GM19467 (cell line): ENCODE data around the gene TEX38.
"Not testable (repeated sequence)": the region's sequence is repeated elsewhere in the genome, so short reads cannot be mapped to it uniquely, and the experiment has no call there.

Experiments used
- ATAC-seq: cut with Tn5 transposase; IDR thresholded peaks from one replicate; pipeline ENCODE4 v1.9.1; 2021; ENCODE audit warnings: mild to moderate bottlenecking, moderate library complexity; ENCODE audit not compliant: unreplicated experiment

Gene TEX38

GRCh38 chr1:46687093-46687659, 15.5 kb downstream of the TEX38 start:
- no peak for ATAC-seq

DNA sequence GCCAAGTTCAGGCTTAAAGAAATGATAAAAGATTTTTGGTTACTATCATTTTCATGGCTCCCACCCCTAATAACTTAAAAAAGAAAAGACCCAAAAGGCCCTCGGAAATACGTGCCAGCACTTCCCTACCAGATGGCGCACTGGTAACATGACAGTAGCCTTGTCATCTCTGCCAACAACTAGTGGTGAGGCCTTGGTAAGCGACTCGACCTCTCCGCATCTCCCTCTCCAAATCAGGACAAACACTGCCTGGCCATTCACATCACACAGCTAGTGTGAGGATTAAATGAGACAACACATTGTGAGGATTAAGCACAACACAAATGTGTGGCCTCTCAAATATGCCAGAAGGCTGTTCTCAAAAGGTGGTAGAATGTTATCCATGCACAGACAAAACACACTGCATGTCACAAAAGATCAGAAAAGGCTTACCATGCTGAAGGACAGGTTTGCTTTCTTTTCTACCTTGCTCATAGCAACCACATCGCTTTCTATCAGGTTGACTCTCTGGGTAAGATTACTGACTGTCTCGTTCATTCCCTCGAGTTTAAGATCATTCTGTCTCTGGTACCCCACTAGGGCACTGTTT, 16.4 kb downstream of the TEX38 start:
- ATAC-seq: no peak

DNA sequence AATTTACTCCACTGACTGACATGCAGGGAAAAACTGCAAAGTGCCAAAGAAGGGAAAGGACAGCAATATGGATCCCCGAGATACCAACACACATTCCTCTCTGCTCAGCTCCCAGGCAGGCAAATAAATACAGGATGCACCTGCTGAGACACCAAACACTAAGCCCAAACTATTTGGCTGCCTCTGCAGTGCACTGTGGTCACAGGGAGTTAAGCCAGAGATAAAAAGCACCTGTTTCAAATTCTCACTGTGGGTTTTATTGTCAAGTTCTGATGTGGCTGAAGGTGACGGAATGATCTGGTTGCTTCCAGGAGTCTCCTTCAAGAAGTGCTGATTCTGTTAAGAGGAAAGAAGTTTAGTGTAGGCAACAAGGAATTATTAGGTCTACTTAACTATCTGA, 17.7 kb downstream of the TEX38 start:
- ATAC-seq: no peak

- no peak for ATAC-seq
Observed at GRCh38 chr1:46689897-46690296, 18.2 kb downstream of the TEX38 start.

DNA sequence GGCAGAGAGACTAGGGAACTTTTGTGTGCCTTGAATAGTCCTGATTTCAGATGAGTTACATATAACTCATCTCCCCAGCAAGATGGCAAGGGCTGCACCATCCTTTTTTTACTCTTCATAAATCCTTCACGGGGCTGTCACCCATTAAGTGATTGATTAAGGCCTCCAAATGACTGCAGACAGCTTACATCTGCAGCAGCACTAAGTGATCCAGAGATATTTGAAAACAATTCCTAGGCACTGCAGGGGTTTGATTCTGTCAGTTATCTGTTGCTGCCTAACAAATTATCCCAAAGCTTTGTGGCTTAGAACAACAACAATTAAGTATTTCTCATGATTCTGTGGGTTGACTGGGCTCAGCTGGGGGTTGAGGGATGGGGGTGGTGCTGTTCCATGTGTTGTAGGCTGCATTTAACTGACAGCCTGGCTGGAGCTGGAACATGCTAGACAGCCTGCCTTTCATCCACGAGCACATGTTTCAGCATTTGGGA, 19.3 kb downstream of the TEX38 start:
- no peak for ATAC-seq

DNA sequence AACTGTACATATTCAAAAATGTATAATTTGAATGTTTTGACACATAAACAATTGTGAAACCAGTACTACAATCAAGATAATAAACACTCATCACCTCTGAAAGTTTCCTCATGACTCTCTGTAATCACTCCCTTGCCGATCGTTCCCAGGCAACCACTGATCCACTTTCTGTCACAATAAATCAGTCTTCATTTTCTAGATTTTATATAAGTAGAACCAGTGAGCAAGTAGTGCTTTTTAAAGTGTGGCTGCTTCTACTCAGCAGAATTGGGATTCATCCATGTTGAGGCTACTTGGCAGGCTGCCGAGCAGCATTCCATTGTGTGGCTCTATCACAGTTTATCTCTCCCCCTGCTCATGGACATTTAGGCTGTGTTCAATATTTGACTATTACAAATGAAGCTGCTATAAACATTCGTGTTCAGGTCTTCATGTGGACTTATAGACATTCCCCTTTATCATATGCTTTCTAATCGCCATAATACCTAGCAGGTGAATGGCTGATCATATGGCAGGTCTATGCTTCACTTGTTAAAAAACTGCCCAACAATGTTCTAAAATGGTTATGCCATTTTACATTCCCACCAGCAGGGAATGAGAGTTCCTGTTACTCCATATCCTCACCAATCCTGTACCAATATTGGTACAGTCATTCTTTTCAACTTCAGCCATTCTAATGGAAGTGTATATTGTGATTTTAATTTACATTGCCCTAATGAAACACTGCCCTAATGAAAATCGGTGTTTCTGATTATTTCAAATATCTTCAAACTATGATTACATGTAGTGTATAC, 20.5 kb downstream of the TEX38 start:
- no peak for ATAC-seq

DNA sequence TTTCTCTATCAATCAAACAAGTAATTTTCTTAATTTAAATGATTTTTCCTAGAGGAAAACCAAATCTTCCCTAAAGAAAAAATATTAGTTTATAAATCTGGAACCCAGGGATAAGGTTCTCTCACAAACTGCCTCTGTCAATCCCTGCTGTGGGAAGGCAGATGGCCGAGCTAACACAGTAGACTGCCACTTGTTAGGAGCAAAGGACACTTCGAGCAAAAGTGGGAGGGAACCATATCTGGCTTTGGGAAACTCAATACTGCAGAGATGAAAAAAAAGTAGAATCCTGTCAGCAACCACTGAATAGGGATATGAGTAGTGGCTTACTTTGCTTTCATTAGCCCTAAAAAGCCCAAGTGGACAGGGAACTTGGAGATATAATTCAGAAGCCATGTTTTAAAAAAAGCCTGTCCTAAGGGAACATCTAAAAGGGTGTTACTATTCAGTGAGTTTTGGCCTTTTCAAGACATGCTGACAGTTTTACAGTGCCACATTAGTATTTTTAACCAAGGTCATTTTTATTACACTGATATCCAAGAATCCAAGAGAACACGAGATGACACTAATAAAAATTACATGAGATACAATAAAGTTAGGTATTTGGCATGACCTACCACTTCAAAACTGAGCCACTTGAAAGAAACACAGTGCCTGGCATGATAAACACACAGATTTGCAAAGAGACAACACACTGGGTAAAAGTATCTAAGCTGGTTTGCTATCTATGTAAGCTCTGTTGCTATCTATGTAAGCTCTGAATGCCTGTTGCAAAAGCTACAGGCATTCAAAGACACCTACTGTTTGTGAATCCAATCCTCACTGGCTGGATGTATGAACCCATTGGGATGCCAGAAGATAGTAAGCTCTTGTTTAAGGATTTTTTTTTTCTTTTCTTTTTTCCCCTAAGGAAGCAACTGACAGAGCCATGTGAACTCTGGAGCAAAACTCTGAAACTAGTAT, 21.4 kb downstream of the TEX38 start:
- ATAC-seq: no peak

DNA sequence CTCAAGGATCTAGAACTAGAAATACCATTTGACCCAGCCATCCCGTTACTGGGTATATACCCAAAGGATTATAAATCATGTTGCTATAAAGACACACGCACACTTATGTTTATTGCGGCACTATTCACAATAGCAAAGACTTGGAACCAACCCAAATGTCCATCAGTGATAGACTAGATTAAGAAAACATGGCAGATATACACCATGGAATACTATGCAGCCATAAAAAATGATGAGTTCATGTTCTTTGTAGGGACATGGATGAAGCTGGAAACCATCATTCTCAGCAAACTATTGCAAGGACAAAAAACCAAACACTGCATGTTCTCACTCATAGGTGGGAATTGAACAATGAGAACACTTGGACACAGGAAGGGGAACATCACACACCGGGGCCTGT, 23.0 kb downstream of the TEX38 start:
- not testable (repeated sequence) for ATAC-seq

DNA sequence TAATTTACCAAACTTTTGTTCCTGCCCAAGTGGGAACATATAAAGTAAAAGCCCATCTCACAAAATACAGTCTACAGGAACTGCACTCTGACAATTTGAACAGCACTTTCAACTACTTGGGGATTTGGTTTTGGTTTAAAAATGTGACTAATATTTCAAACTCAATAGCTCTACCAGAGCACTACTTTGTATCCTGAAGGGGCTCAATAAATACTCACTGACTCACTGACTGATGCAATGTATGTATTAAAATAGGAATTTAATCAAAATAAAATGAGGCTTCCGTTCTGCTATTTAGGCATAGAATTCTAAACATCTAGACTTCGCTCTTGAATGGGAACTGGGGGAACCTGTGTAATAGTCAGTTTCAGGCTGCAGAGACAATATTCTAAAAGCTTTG, 25.4 kb downstream of the TEX38 start:
- no peak for ATAC-seq

GRCh38 chr1:46699666-46700065, 28.0 kb downstream of the TEX38 start:
- no peak for ATAC-seq

DNA sequence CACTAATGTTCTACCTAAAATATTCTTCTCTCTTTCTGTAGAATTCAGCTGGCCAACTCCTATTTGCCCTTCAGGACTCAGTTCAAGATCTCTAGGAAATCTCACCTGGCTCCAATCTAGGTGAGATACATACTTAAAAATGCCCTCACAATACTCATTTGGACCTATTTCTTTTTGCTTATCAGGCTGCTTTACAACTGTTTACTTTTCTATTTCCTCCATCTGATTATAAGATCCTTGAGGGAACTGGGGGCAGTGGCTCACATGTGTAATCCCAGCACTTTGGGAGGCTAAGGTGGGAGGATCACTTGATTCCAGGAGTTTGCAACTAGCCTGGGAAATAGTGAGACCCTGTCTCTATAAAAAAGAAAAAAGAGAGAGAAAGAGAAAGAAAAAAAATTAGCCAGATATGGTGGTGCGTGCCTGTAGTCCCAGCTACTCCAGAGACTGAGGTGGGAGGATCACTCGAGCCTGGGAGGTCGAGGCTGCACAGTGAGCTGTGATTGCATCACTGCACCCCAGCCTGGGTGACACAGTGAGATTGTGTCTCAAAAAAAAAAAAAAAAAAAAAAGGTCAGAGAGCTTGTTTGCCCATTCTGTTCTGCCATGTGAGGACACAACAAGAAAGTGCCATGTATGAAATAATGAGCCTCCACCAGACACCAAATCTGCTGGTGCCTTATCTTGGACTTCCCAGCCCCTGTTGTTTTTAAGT, 32.4 kb downstream of the TEX38 start:
- ATAC-seq: no peak

DNA sequence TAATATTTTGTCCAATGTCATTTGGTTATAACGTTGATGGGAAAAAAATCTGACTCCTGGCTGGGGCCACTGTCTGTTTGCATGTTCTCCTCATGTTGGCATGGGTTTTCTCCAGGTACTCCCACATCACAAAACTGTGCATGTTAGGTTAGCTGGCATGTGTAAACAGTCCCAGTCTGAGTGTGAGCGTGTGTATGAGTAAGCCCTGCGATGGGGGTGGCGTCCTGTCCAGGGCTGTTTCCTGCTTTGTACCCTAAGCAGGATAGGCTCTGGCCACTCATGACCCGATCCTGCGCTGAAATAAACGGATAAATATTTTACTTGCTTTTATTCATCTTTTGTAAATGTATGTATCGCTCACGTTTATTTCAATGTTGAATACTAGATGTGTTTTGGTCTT, 33.8 kb downstream of the TEX38 start:
- no peak for ATAC-seq

DNA sequence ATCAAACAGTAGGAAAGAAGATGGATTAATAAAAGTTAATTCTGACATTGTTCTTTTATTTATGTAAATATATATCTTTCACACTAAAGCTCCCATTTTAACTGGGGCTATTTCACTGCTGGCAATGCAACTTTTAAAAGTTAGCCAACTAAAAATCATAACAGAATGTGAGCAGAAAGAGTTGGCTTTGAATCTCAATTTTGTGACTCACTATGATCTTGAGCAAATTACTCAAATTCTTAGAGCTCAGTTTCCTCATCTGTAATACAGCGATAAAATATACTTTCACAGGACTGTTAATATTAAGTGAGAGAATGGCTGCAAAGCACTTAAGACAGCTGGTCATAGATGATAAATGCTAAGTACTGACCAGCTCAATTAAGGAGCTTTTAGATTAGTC, 36.5 kb downstream of the TEX38 start:
- no peak for ATAC-seq

DNA sequence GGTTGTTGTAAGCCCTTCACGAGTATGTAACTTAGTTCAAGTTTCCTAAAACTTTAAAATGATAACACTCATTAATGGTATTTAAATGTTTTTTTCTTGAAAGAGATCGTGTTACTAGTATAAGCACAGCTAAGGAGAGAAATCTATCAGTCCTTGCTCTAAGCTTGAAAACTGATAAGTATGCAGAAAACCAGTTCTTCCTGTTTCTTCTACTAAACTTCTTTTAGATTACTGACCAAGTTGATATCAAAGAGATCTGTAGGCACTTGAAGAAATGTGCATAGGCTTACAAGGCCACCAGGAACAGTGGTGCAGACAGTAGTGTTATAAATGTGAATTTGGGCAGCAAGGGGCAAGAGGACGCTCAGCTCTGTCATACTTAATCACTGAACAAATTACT, 43.3 kb downstream of the TEX38 start:
- ATAC-seq: no peak

DNA sequence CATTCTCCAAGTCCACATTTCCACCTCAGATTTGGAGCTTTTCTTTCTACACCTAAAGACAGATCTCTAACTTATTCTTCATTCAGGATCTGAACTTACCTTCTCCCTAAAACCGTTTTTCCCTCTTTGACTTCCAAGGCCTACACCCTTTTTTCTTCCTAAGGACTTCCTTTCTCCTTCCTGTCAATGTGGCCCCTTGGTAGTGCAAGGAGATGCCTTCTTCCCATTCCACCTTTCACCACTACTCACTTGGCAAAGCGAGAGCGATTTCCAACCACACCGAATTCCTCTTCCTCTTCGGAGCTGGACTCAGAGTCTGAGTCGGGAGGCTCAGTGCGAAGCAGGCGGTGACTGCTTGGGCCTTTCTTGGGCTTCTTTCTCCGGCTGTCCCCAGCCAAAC, 46.0 kb downstream of the TEX38 start:
- ATAC-seq: no peak

DNA sequence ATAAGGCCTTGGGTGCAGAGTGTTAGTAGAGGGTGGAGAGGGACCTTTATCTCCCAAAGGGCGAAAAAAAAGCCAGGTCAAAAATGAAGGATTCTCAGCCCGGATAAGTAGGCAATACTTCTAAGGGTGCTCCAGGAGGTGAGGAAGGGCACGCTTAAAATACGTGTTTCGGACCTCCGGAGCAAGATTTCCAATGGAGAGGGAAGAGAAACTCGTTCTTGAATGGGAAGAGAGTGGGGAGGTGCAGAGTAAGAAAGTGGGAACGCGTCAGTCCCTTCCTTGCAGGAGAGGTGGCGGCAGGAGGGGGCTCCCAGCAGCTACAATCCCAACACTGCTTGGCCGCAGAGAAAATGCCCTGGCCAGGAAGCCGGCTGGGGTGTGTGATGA, 46.7 kb downstream of the TEX38 start:
- no peak for ATAC-seq

GRCh38 chr1:46718727-46719622, 47.3 kb downstream of the TEX38 start, which contains the start of gene EFCAB14:
Gene EFCAB14, minus strand, starts transcription at chr1:46719114. Its CDS starts 1,027 bp downstream, at chr1:46718087.
- peak; percentile 95 for ATAC-seq

- ATAC-seq: no peak
Observed at GRCh38 chr1:46719689-46720088, 48.0 kb downstream of the TEX38 start.

GRCh38 chr1:46720319-46720718, 48.7 kb downstream of the TEX38 start:
- not testable (repeated sequence) for ATAC-seq
